Measurements from ENCODE around the gene TNNT2. TPM values are rescaled to one million over a fixed set of nuclear protein-coding genes. Genes with fewer than 3 reads are reported as not detected.

Gene TNNT2
- total and polyA plus RNA-seq, 2 donors (not counting 3 experiments of a cell fraction or from before 2014, with no cell fraction given): not detected

GRCh38 chr1:201347498-201348210 lies 29.8 kb downstream of the TNNT2 start:
- Histone ChIP-seq H3K27ac (ENCODE audit: insufficient read depth, low read depth, low read length) (no peak overlapping the region), H3K4me1 (ENCODE audit: control insufficient read depth, extremely low read depth, insufficient read depth, low read length) (no peaks in the 10 kb centered on the region), H3K4me3 (replicated peaks in 1 of 3; ENCODE audit: insufficient read depth in 1 of 3, low read depth in 1 of 3, low read length in 3 of 3) (no peak overlapping the region), H3K9me1 (replicated peaks; ENCODE audit: control insufficient read depth, extremely low read depth, insufficient read depth, low read length) (no peaks in the 10 kb centered on the region), H3K9me3 (replicated peaks; ENCODE audit: control insufficient read depth, insufficient read depth, low read length) (no peaks in the 10 kb centered on the region), H3K9ac (replicated peaks; ENCODE audit: extremely low read depth, insufficient read depth, low read length) (no peak overlapping the region), H2AFZ (ENCODE audit: low read depth, low read length) (no peak overlapping the region), H3K36me3 (ENCODE audit: control insufficient read depth in 2 of 2, extremely low read depth in 1 of 2, insufficient read depth in 2 of 2, low read length in 2 of 2) (no peaks in the 10 kb centered on the region), H3K79me2 (ENCODE audit: control insufficient read depth, insufficient read depth, low read length) (no peaks in the 10 kb centered on the region), H3K4me2 (ENCODE audit: insufficient read depth, low read length) (no peak overlapping the region), H3K27me3 (ENCODE audit: control insufficient read depth in 2 of 2, insufficient read depth in 2 of 2, low read length in 2 of 2) (peaks cover 6 to 7% of the 10 kb centered on the region in 2 experiments), H4K20me1 (replicated peaks; ENCODE audit: control insufficient read depth, extremely low read depth, insufficient read depth, low read length) (no peaks in the 10 kb centered on the region)
- FAIRE-seq: no peak
- dilution Hi-C loops (cut with MboI; ENCODE audit: extremely low pct_ligation_motif_present, low sequenced_read_pairs) (no loop called here), intact Hi-C loops (cut with micrococcal nuclease) (loop anchor here (1.0 kb wide), 2 partner anchors 14 to 61 kb away; no protein-coding TSS in a partner anchor)
- CTCF ChIA-PET: interaction anchor here (0.9 to 4.0 kb wide), 33 partner anchors 11 to 376 kb away, joined by 3 to 36 read pairs (median 5); no protein-coding TSS in a partner anchor
- POLR2A ChIA-PET: interaction anchor here (0.7 kb wide), 1 partner anchor 28 kb away, joined by 3 read pairs; no protein-coding TSS in a partner anchor
- DNase-seq (ENCODE audit: low read depth, low spot score): no peak
- no peak for TF ChIP-seq CTCF (IDR thresholded peaks at IDR 0.05; ENCODE audit: extremely low read depth in 1 of 2, insufficient read depth in 1 of 2, low read depth in 1 of 2, low read length in 2 of 2)
- no peak for TF ChIP-seq FOS (IDR thresholded peaks at IDR 0.05; ENCODE audit: borderline replicate concordance, insufficient read depth, low read length)
- TF ChIP-seq POLR2A (IDR thresholded peaks at IDR 0.05; ENCODE audit: low read depth, low read length): no peak
- no peak for TF ChIP-seq JUN (IDR thresholded peaks at IDR 0.05; ENCODE audit: borderline replicate concordance, insufficient read depth, insufficient read length, low read depth)
- TF ChIP-seq EZH2 (IDR thresholded peaks at IDR 0.05; ENCODE audit: borderline replicate concordance, low read depth, low read length, severe bottlenecking): no peak
- TF ChIP-seq GATA2 (IDR thresholded peaks at IDR 0.05; ENCODE audit: insufficient read depth, insufficient read length, low read depth, low read length): no peak
- no peak for TF ChIP-seq MAX (IDR thresholded peaks at IDR 0.05; ENCODE audit: insufficient read depth, insufficient read length)
- TF ChIP-seq POLR2AphosphoS5 (IDR thresholded peaks at IDR 0.05; ENCODE audit: insufficient read depth, low read depth, low read length): no peak
- no peak for TF ChIP-seq MYC (IDR thresholded peaks at IDR 0.05; ENCODE audit: low read depth, low read length)
- BruUV-seq (replicated peaks): no TSS peak

Data from endothelial cell of umbilical vein (primary cell).